ENCODE measurements around the gene ELFN1.

The ELFN1 gene

GRCh38 chr7:1691096-1691495 is 21.0 kb downstream of the ELFN1 start:
- no peaks in the 10 kb centered on the region for H3K4me1 Mint-ChIP-seq (ENCODE audit: low read depth)
- H3K36me3 Mint-ChIP-seq, result no peaks in the 10 kb centered on the region
- H3K27me3 Mint-ChIP-seq, result peaks cover 1% of the 10 kb centered on the region
- H3K4me3 Mint-ChIP-seq, result no peak overlapping the region
- no peak overlapping the region for H3K27ac Mint-ChIP-seq
- peaks cover 7% of the 10 kb centered on the region for H3K9me3 Mint-ChIP-seq (ENCODE audit: low read depth)

- Mint-ChIP-seq H3K27me3 (no peaks in the 10 kb centered on the region), H3K4me3 (no peak overlapping the region), H3K36me3 (no peaks in the 10 kb centered on the region), H3K27ac (no peak overlapping the region), H3K9me3 (ENCODE audit: low read depth) (peaks cover 7% of the 10 kb centered on the region), H3K4me1 (ENCODE audit: low read depth) (no peaks in the 10 kb centered on the region)
These were observed 21.8 kb downstream of the ELFN1 start for GRCh38 chr7:1691601-1692514.

GRCh38 chr7:1692515-1693418 is 22.7 kb downstream of the ELFN1 start:
- no peaks in the 10 kb centered on the region for H3K27me3 Mint-ChIP-seq
- H3K36me3 Mint-ChIP-seq, result no peaks in the 10 kb centered on the region
- H3K4me3 Mint-ChIP-seq, result no peak overlapping the region
- peaks cover 7% of the 10 kb centered on the region for H3K9me3 Mint-ChIP-seq (ENCODE audit: low read depth)
- H3K4me1 Mint-ChIP-seq (ENCODE audit: low read depth), result no peaks in the 10 kb centered on the region
- no peak overlapping the region for H3K27ac Mint-ChIP-seq

- no peak overlapping the region for H3K4me3 Mint-ChIP-seq
- no peak overlapping the region for H3K27ac Mint-ChIP-seq
- H3K27me3 Mint-ChIP-seq, result no peaks in the 10 kb centered on the region
- H3K36me3 Mint-ChIP-seq, result no peaks in the 10 kb centered on the region
- H3K4me1 Mint-ChIP-seq (ENCODE audit: low read depth), result no peaks in the 10 kb centered on the region
- peaks cover 4% of the 10 kb centered on the region for H3K9me3 Mint-ChIP-seq (ENCODE audit: low read depth)
These were observed 23.4 kb downstream of the ELFN1 start for GRCh38 chr7:1693419-1693990.

GRCh38 chr7:1693991-1694524 is 24.0 kb downstream of the ELFN1 start:
- H3K27me3 Mint-ChIP-seq, result no peaks in the 10 kb centered on the region
- H3K9me3 Mint-ChIP-seq (ENCODE audit: low read depth), result no peaks in the 10 kb centered on the region
- no peak overlapping the region for H3K27ac Mint-ChIP-seq
- H3K36me3 Mint-ChIP-seq, result no peaks in the 10 kb centered on the region
- no peaks in the 10 kb centered on the region for H3K4me1 Mint-ChIP-seq (ENCODE audit: low read depth)
- no peak overlapping the region for H3K4me3 Mint-ChIP-seq

- H3K9me3 Mint-ChIP-seq (ENCODE audit: low read depth), result no peaks in the 10 kb centered on the region
- no peak overlapping the region for H3K27ac Mint-ChIP-seq
- H3K27me3 Mint-ChIP-seq, result no peaks in the 10 kb centered on the region
- H3K36me3 Mint-ChIP-seq, result no peaks in the 10 kb centered on the region
- H3K4me3 Mint-ChIP-seq, result no peak overlapping the region
- H3K4me1 Mint-ChIP-seq (ENCODE audit: low read depth), result no peaks in the 10 kb centered on the region
These were observed 24.8 kb downstream of the ELFN1 start for GRCh38 chr7:1694611-1695511.

GRCh38 chr7:1695800-1696454 is 25.9 kb downstream of the ELFN1 start:
- no peaks in the 10 kb centered on the region for H3K36me3 Mint-ChIP-seq
- H3K9me3 Mint-ChIP-seq (ENCODE audit: low read depth), result no peaks in the 10 kb centered on the region
- no peak overlapping the region for H3K27ac Mint-ChIP-seq
- H3K4me3 Mint-ChIP-seq, result no peak overlapping the region
- H3K27me3 Mint-ChIP-seq, result no peaks in the 10 kb centered on the region
- H3K4me1 Mint-ChIP-seq (ENCODE audit: low read depth), result no peaks in the 10 kb centered on the region

GRCh38 chr7:1696671-1697498 is 26.8 kb downstream of the ELFN1 start:
- no peak overlapping the region for H3K4me3 Mint-ChIP-seq
- H3K4me1 Mint-ChIP-seq (ENCODE audit: low read depth), result no peaks in the 10 kb centered on the region
- H3K36me3 Mint-ChIP-seq, result no peaks in the 10 kb centered on the region
- no peaks in the 10 kb centered on the region for H3K9me3 Mint-ChIP-seq (ENCODE audit: low read depth)
- no peaks in the 10 kb centered on the region for H3K27me3 Mint-ChIP-seq
- H3K27ac Mint-ChIP-seq, result no peak overlapping the region

- Mint-ChIP-seq H3K4me1 (ENCODE audit: low read depth) (no peaks in the 10 kb centered on the region), H3K36me3 (no peaks in the 10 kb centered on the region), H3K4me3 (no peak overlapping the region), H3K27me3 (no peaks in the 10 kb centered on the region), H3K9me3 (ENCODE audit: low read depth) (no peaks in the 10 kb centered on the region), H3K27ac (no peak overlapping the region)
These were observed 27.5 kb downstream of the ELFN1 start for GRCh38 chr7:1697499-1698125.

- no peaks in the 10 kb centered on the region for H3K36me3 Mint-ChIP-seq
- H3K27ac Mint-ChIP-seq, result no peak overlapping the region
- no peaks in the 10 kb centered on the region for H3K27me3 Mint-ChIP-seq
- H3K4me1 Mint-ChIP-seq (ENCODE audit: low read depth), result no peaks in the 10 kb centered on the region
- no peaks in the 10 kb centered on the region for H3K9me3 Mint-ChIP-seq (ENCODE audit: low read depth)
- H3K4me3 Mint-ChIP-seq, result no peak overlapping the region
These were observed 28.1 kb downstream of the ELFN1 start for GRCh38 chr7:1698201-1698600.

GRCh38 chr7:1698951-1699350 is 28.9 kb downstream of the ELFN1 start:
- Mint-ChIP-seq H3K4me1 (ENCODE audit: low read depth) (no peaks in the 10 kb centered on the region), H3K36me3 (no peaks in the 10 kb centered on the region), H3K9me3 (ENCODE audit: low read depth) (no peaks in the 10 kb centered on the region), H3K27me3 (no peaks in the 10 kb centered on the region), H3K27ac (no peak overlapping the region), H3K4me3 (no peak overlapping the region)

- H3K9me3 Mint-ChIP-seq (ENCODE audit: low read depth), result no peaks in the 10 kb centered on the region
- no peaks in the 10 kb centered on the region for H3K36me3 Mint-ChIP-seq
- H3K27me3 Mint-ChIP-seq, result no peaks in the 10 kb centered on the region
- no peak overlapping the region for H3K4me3 Mint-ChIP-seq
- H3K4me1 Mint-ChIP-seq (ENCODE audit: low read depth), result no peaks in the 10 kb centered on the region
- H3K27ac Mint-ChIP-seq, result no peak overlapping the region
These were observed 30.0 kb downstream of the ELFN1 start for GRCh38 chr7:1700086-1700485.

Measured in activated naive CD8-positive, alpha-beta T cell (primary cell).